Ovary (tissue), 3 donors: Measurements from ENCODE around the gene POLD1.

Source experiments
- CTCF ChIP-seq, 3 donors: fragments of 450-650 bp in 2 of 3; fragments of 200-600 bp in 1 of 3; IDR thresholded peaks; one replicate each; pipeline versions ENCODE4 v1.5.1 to v1.8.0; 2016 to 2022; ENCODE audit warnings: antibody characterized with exemption in 3 of 3, mild to moderate bottlenecking in 1 of 3
- EP300 ChIP-seq: sonication (generic); formaldehyde crosslinking; IDR thresholded peaks from one replicate; pipeline ENCODE4 v1.6.1; 2017; ENCODE audit warnings: antibody characterized with exemption
- POLR2A ChIP-seq: fragments of 450-650 bp; IDR thresholded peaks from one replicate; pipeline ENCODE4 v1.6.1; 2017; ENCODE audit warnings: antibody characterized with exemption, mild to moderate bottlenecking, moderate library complexity
- donor health status: DM: no; HTN: no; CAD: no.

- TF ChIP-seq CTCF (IDR thresholded peaks at IDR 0.05), result no peak
- TF ChIP-seq POLR2A, result no peak
- no peak for TF ChIP-seq EP300
Measured at GRCh38 chr19:50378169-50378862, 5.8 kb upstream of the POLD1 start.
